ENCODE results near the gene RASGRP4.

RASGRP4 gene

GRCh38 chr19:38389957-38390924, 35.8 kb downstream of the RASGRP4 start:
- Mint-ChIP-seq H3K27me3 (peaks cover 6% of the 10 kb centered on the region), H3K4me3 (peak overlapping the region; percentile 79), H3K27ac (ENCODE audit: low read depth) (no peak overlapping the region)

GRCh38 chr19:38389101-38389925, 36.7 kb downstream of the RASGRP4 start:
- ATAC-seq (replicated peaks; ENCODE audit: extremely low read depth, poor library complexity, severe bottlenecking), result no peak
- Mint-ChIP-seq H3K27ac (ENCODE audit: low read depth) (no peak overlapping the region), H3K9me3 (no peaks in the 10 kb centered on the region), H3K4me1 (peaks cover 26% of the 10 kb centered on the region), H3K27me3 (peaks cover 5% of the 10 kb centered on the region), H3K36me3 (ENCODE audit: insufficient read depth) (peaks cover 7% of the 10 kb centered on the region), H3K4me3 (peak overlapping the region; percentile 79)
- no peak for DNase-seq (ENCODE audit: low spot score in 2 of 2)

More at GRCh38 chr19:38389957-38390924, 35.8 kb downstream of the RASGRP4 start:
- Mint-ChIP-seq H3K36me3 (ENCODE audit: insufficient read depth) (peaks cover 10% of the 10 kb centered on the region), H3K4me1 (peaks cover 26% of the 10 kb centered on the region), H3K9me3 (no peaks in the 10 kb centered on the region)
- no peak for DNase-seq (ENCODE audit: low spot score in 2 of 2)
- no peak for ATAC-seq (replicated peaks; ENCODE audit: extremely low read depth, poor library complexity, severe bottlenecking)

- no peak for DNase-seq (ENCODE audit: low spot score in 2 of 2)
- Mint-ChIP-seq H3K4me3 (peak within 1 kb of the TSS; percentile 79), H3K27me3 (no peaks in the 10 kb centered on the region), H3K27ac (ENCODE audit: low read depth) (peak within 1 kb of the TSS; percentile 77), H3K36me3 (ENCODE audit: insufficient read depth) (peaks cover 11% of the 10 kb centered on the region), H3K4me1 (peaks cover 19% of the 10 kb centered on the region), H3K9me3 (no peaks in the 10 kb centered on the region)
- ATAC-seq (replicated peaks; ENCODE audit: extremely low read depth, poor library complexity, severe bottlenecking), result peak; percentile 8
Observed at GRCh38 chr19:38388349-38389100, 37.5 kb downstream of the RASGRP4 start, which contains the start of gene SPRED3. Gene SPRED3, plus strand, starts transcription at chr19:38388697. Its CDS starts 1,606 bp downstream, at chr19:38390303.

GRCh38 chr19:38387550-38388348, 38.3 kb downstream of the RASGRP4 start, which contains the start of gene GGN:
Gene GGN, minus strand, starts transcription at chr19:38388034. Its CDS starts 773 bp downstream, at chr19:38387261.
- peak; percentile 68 to 69 for DNase-seq (ENCODE audit: low spot score in 2 of 2)
- Mint-ChIP-seq H3K4me1 (peaks cover 18% of the 10 kb centered on the region), H3K4me3 (peak within 1 kb of the TSS; percentile 79), H3K27me3 (no peaks in the 10 kb centered on the region), H3K9me3 (no peaks in the 10 kb centered on the region), H3K36me3 (ENCODE audit: insufficient read depth) (peaks cover 18% of the 10 kb centered on the region), H3K27ac (ENCODE audit: low read depth) (peak within 1 kb of the TSS; percentile 77)
- peak; percentile 78 for ATAC-seq (replicated peaks; ENCODE audit: extremely low read depth, poor library complexity, severe bottlenecking)

GRCh38 chr19:38386971-38387549, 39.0 kb downstream of the RASGRP4 start:
- Mint-ChIP-seq H3K4me3 (peak overlapping the region; percentile 79), H3K9me3 (no peaks in the 10 kb centered on the region), H3K4me1 (peaks cover 18% of the 10 kb centered on the region), H3K27ac (ENCODE audit: low read depth) (no peak overlapping the region), H3K27me3 (no peaks in the 10 kb centered on the region), H3K36me3 (ENCODE audit: insufficient read depth) (peaks cover 23% of the 10 kb centered on the region)
- ATAC-seq (replicated peaks; ENCODE audit: extremely low read depth, poor library complexity, severe bottlenecking) (peak; percentile 6), DNase-seq (ENCODE audit: low spot score in 2 of 2) (no peak)

GRCh38 chr19:38386300-38386970, 39.6 kb downstream of the RASGRP4 start:
- no peaks in the 10 kb centered on the region for H3K27me3 Mint-ChIP-seq
- H3K36me3 Mint-ChIP-seq (ENCODE audit: insufficient read depth), result peaks cover 29% of the 10 kb centered on the region
- no peak overlapping the region for H3K4me3 Mint-ChIP-seq
- H3K27ac Mint-ChIP-seq (ENCODE audit: low read depth), result no peak overlapping the region
- H3K9me3 Mint-ChIP-seq, result no peaks in the 10 kb centered on the region
- DNase-seq (ENCODE audit: low spot score in 2 of 2) (no peak), ATAC-seq (replicated peaks; ENCODE audit: extremely low read depth, poor library complexity, severe bottlenecking) (no peak)
- peaks cover 18% of the 10 kb centered on the region for H3K4me1 Mint-ChIP-seq

- H3K4me3 Mint-ChIP-seq, result no peak overlapping the region
Observed at GRCh38 chr19:38385804-38386257, 40.2 kb downstream of the RASGRP4 start.

GRCh38 chr19:38385057-38385803, 40.8 kb downstream of the RASGRP4 start:
- Mint-ChIP-seq H3K36me3 (ENCODE audit: insufficient read depth) (peaks cover 38% of the 10 kb centered on the region), H3K27ac (ENCODE audit: low read depth) (peak overlapping the region; percentile 62), H3K4me1 (peaks cover 18% of the 10 kb centered on the region), H3K4me3 (no peak overlapping the region), H3K9me3 (no peaks in the 10 kb centered on the region), H3K27me3 (no peaks in the 10 kb centered on the region)
- ATAC-seq (replicated peaks; ENCODE audit: extremely low read depth, poor library complexity, severe bottlenecking) (no peak), DNase-seq (ENCODE audit: low spot score in 2 of 2) (no peak)

More at GRCh38 chr19:38385804-38386257, 40.2 kb downstream of the RASGRP4 start:
- Mint-ChIP-seq H3K27me3 (no peaks in the 10 kb centered on the region), H3K27ac (ENCODE audit: low read depth) (no peak overlapping the region), H3K36me3 (ENCODE audit: insufficient read depth) (peaks cover 34% of the 10 kb centered on the region), H3K4me1 (peaks cover 18% of the 10 kb centered on the region), H3K9me3 (no peaks in the 10 kb centered on the region)
- DNase-seq (ENCODE audit: low spot score in 2 of 2) (no peak), ATAC-seq (replicated peaks; ENCODE audit: extremely low read depth, poor library complexity, severe bottlenecking) (no peak)

GRCh38 chr19:38384209-38385027, 41.6 kb downstream of the RASGRP4 start:
- Mint-ChIP-seq H3K36me3 (ENCODE audit: insufficient read depth) (peaks cover 40% of the 10 kb centered on the region), H3K27me3 (no peaks in the 10 kb centered on the region), H3K9me3 (no peaks in the 10 kb centered on the region), H3K4me3 (no peak overlapping the region), H3K27ac (ENCODE audit: low read depth) (peak overlapping the region; percentile 62), H3K4me1 (peaks cover 15% of the 10 kb centered on the region)
- DNase-seq (ENCODE audit: low spot score in 2 of 2), result no peak
- ATAC-seq (replicated peaks; ENCODE audit: extremely low read depth, poor library complexity, severe bottlenecking), result no peak

- no peak for DNase-seq (ENCODE audit: low spot score in 2 of 2)
- Mint-ChIP-seq H3K36me3 (ENCODE audit: insufficient read depth) (peaks cover 47% of the 10 kb centered on the region), H3K27ac (ENCODE audit: low read depth) (no peak overlapping the region), H3K27me3 (no peaks in the 10 kb centered on the region), H3K9me3 (no peaks in the 10 kb centered on the region), H3K4me3 (no peak overlapping the region), H3K4me1 (peaks cover 18% of the 10 kb centered on the region)
- no peak for ATAC-seq (replicated peaks; ENCODE audit: extremely low read depth, poor library complexity, severe bottlenecking)
Observed at GRCh38 chr19:38383743-38384142, 42.3 kb downstream of the RASGRP4 start.

Data from central memory CD8-positive, alpha-beta T cell (primary cell).